Measurements from ENCODE around the gene RAD50. TPM values are rescaled to one million over a fixed set of nuclear protein-coding genes. Genes with fewer than 3 reads are reported as not detected.

The RAD50 gene
- total and polyA plus RNA-seq, 10 donors: 4.2 to 34.0 (median 25.7) TPM

- no peaks in the 10 kb centered on the region for H3K9me3 ChIP-seq
- WGBS, 5 donors: 42 to 54% (median 46%) methylated on average over 6 of the region's 6 CpGs
- intact Hi-C loops (cut with DNase I; ENCODE audit: low total_unique reads): loop anchor here (10.0 kb wide), 1 partner anchor 286 kb away; the partner anchor contains the start of gene SOWAHA
Measured at GRCh38 chr5:132528866-132529634, 27.7 kb upstream of the RAD50 start.

DNA sequence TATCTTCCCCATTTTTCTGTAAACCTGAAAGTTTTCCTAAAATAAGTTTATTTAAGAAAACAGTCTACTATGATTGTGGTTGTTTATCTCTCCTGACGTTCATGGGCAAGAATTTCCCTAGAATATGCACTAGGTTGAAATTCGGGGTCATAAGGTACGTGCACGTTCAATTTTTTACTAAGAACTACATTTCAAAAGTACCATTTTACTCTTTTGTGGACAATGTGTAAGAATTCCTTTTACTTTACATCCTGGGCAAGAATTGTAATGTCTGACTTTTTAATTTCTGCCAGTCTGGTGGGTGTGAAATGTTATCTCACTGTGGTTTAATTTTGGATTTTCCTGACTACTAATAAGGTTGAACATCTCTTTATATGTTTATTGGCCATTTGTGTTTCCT lies 25.8 kb upstream of the RAD50 start:
- DNase-seq: no peak
- Histone ChIP-seq H3K27ac (no peak overlapping the region), H3K9me3 (no peaks in the 10 kb centered on the region), H3K4me3 (no peak overlapping the region), H3K36me3 (no peaks in the 10 kb centered on the region), H3K27me3 (replicated peaks in 1 of 7) (no peaks in the 10 kb centered on the region), H3K4me1 (peaks cover 10 to 32% (median 13%) of the 10 kb centered on the region in 6 donors)
- intact Hi-C loops (cut with DNase I; ENCODE audit: low total_unique reads): no loop called here
- 67 to 79% (median 74%) methylated on average over 4 of the region's 4 CpGs for WGBS, 5 donors
- no peak for TF ChIP-seq POLR2AphosphoS5 (IDR thresholded peaks at IDR 0.05)
- TF ChIP-seq, protein P1, sequence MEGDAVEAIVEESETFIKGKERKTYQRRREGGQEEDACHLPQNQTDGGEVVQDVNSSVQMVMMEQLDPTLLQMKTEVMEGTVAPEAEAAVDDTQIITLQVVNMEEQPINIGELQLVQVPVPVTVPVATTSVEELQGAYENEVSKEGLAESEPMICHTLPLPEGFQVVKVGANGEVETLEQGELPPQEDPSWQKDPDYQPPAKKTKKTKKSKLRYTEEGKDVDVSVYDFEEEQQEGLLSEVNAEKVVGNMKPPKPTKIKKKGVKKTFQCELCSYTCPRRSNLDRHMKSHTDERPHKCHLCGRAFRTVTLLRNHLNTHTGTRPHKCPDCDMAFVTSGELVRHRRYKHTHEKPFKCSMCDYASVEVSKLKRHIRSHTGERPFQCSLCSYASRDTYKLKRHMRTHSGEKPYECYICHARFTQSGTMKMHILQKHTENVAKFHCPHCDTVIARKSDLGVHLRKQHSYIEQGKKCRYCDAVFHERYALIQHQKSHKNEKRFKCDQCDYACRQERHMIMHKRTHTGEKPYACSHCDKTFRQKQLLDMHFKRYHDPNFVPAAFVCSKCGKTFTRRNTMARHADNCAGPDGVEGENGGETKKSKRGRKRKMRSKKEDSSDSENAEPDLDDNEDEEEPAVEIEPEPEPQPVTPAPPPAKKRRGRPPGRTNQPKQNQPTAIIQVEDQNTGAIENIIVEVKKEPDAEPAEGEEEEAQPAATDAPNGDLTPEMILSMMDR (IDR thresholded peaks at IDR 0.05 in 8 of 11, conservative IDR thresholded peaks at IDR 0.05 in 3 of 11): no peak
- no peak for TF ChIP-seq POLR2A (IDR thresholded peaks at IDR 0.05)

More at GRCh38 chr5:132528866-132529634, 27.7 kb upstream of the RAD50 start:
- Histone ChIP-seq H3K27ac (no peak overlapping the region), H3K4me1 (peaks cover 13 to 47% (median 23%) of the 10 kb centered on the region in 6 donors), H3K36me3 (no peaks in the 10 kb centered on the region), H3K27me3 (replicated peaks in 1 of 7) (no peaks in the 10 kb centered on the region), H3K4me3 (no peak overlapping the region)
- DNase-seq: no peak
- no peak for TF ChIP-seq POLR2AphosphoS5 (IDR thresholded peaks at IDR 0.05)
- no peak for TF ChIP-seq POLR2A (IDR thresholded peaks at IDR 0.05)
- TF ChIP-seq, protein P1 (IDR thresholded peaks at IDR 0.05 in 8 of 11, conservative IDR thresholded peaks at IDR 0.05 in 3 of 11): no peak

DNA sequence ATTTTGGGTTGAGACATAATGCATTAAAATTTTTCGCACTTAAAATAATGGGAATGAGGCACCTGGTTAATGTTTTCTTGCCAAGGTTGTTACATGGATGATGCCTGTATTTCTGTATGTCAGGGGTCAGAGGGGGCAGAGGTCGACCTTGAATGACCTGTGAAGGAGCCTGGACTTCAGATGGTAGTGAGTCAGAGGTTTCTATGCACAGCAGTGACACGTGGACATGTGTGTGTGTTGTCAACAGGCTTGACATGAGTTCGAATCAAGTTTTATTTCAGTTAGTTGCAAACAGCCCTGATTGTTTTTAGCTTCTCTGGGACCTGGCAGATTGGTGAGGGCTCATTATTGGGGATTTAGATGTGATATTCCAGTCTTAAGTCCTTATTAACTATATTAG lies 17.1 kb upstream of the RAD50 start:
- H3K4me3 ChIP-seq: no peak overlapping the region
- no peak overlapping the region for H3K27ac ChIP-seq
- 78 to 89% (median 80%) methylated on average over 4 of the region's 4 CpGs for WGBS, 5 donors
- H3K36me3 ChIP-seq: no peaks in the 10 kb centered on the region
- no peak for DNase-seq
- H3K4me1 ChIP-seq: no peaks in the 10 kb centered on the region
- no peaks in the 10 kb centered on the region for H3K9me3 ChIP-seq
- TF ChIP-seq, protein P1 (IDR thresholded peaks at IDR 0.05 in 8 of 11, conservative IDR thresholded peaks at IDR 0.05 in 3 of 11): no peak
- no peak for TF ChIP-seq POLR2AphosphoS5 (IDR thresholded peaks at IDR 0.05)
- no peak for TF ChIP-seq POLR2A (IDR thresholded peaks at IDR 0.05)
- no peaks in the 10 kb centered on the region for H3K27me3 ChIP-seq (replicated peaks in 1 of 7)
- intact Hi-C loops (cut with DNase I; ENCODE audit: low total_unique reads): no loop called here

DNA sequence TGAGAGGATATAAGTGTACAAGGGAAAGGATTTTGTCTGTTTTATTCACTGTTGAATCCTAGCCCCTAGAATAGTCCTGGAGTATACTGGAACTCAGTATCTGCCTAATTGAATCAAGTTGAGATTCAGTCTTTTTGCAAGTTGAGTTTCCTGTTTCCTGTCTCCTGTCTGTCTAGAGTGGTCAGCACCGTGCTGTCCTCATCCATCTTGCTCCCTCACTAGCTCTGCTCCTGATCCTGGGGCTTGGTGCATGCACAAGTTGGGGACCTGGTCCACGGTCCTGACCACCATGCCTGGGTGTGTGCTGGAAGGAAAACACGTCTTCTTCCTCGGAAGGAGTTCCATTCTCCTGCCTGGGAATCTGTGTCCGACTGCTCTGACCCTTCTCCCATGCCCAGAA lies 16.6 kb upstream of the RAD50 start:
- Histone ChIP-seq H3K36me3 (no peaks in the 10 kb centered on the region), H3K27ac (no peak overlapping the region), H3K4me1 (no peaks in the 10 kb centered on the region), H3K27me3 (replicated peaks in 1 of 7) (no peaks in the 10 kb centered on the region), H3K4me3 (no peak overlapping the region), H3K9me3 (no peaks in the 10 kb centered on the region)
- 75 to 81% (median 76%) methylated on average over 5 of the region's 5 CpGs for WGBS, 5 donors
- TF ChIP-seq POLR2AphosphoS5 (IDR thresholded peaks at IDR 0.05): no peak
- intact Hi-C loops (cut with DNase I; ENCODE audit: low total_unique reads): no loop called here
- DNase-seq: no peak

Data from spleen (tissue), 11 donors.